GM18511 (cell line): ENCODE results near the gene RIOX2.

Experiments
- ATAC-seq: cut with Tn5 transposase; IDR thresholded peaks from one replicate; pipeline ENCODE4 v1.9.1; 2021; ENCODE audit warnings: mild to moderate bottlenecking, moderate library complexity; ENCODE audit not compliant: unreplicated experiment

RIOX2 gene

GRCh38 chr3:97956051-97956450, 16.2 kb downstream of the RIOX2 start:
- no peak for ATAC-seq

- no peak for ATAC-seq
These were observed 17.9 kb downstream of the RIOX2 start for GRCh38 chr3:97954228-97954827.

- no peak for ATAC-seq
These were observed 19.4 kb downstream of the RIOX2 start for GRCh38 chr3:97952872-97953271.

- ATAC-seq, result no peak
These were observed 20.0 kb downstream of the RIOX2 start for GRCh38 chr3:97952280-97952679.

- ATAC-seq, result no peak
These were observed 21.9 kb downstream of the RIOX2 start for GRCh38 chr3:97950360-97950759.

GRCh38 chr3:97949743-97950142, 22.5 kb downstream of the RIOX2 start:
- no peak for ATAC-seq

- ATAC-seq, result no peak
These were observed 23.1 kb downstream of the RIOX2 start for GRCh38 chr3:97949110-97949485.

- no peak for ATAC-seq
These were observed 23.7 kb downstream of the RIOX2 start for GRCh38 chr3:97948351-97949109.

- no peak for ATAC-seq
These were observed 29.3 kb downstream of the RIOX2 start for GRCh38 chr3:97942801-97943546.

- no peak for ATAC-seq
These were observed 32.2 kb downstream of the RIOX2 start for GRCh38 chr3:97940034-97940433.

GRCh38 chr3:97939401-97939800, 32.8 kb downstream of the RIOX2 start:
- ATAC-seq, result no peak

- ATAC-seq, result no peak
These were observed 33.8 kb downstream of the RIOX2 start for GRCh38 chr3:97938444-97938843.

- ATAC-seq, result no peak
These were observed 35.0 kb downstream of the RIOX2 start for GRCh38 chr3:97937205-97937604.

GRCh38 chr3:97935842-97936241, 36.4 kb downstream of the RIOX2 start:
- no peak for ATAC-seq

GRCh38 chr3:97934980-97935695, 37.1 kb downstream of the RIOX2 start:
- ATAC-seq, result no peak

GRCh38 chr3:97932387-97932801, 39.8 kb downstream of the RIOX2 start:
- no peak for ATAC-seq

- ATAC-seq, result no peak
These were observed 41.0 kb downstream of the RIOX2 start for GRCh38 chr3:97931218-97931617.

- ATAC-seq, result no peak
These were observed 42.2 kb downstream of the RIOX2 start for GRCh38 chr3:97930018-97930417.

GRCh38 chr3:97928986-97929385, 43.2 kb downstream of the RIOX2 start:
- no peak for ATAC-seq

GRCh38 chr3:97927704-97928103, 44.5 kb downstream of the RIOX2 start:
- ATAC-seq, result no peak

- ATAC-seq, result no peak
These were observed 54.3 kb downstream of the RIOX2 start for GRCh38 chr3:97917813-97918536.
